Mesendoderm (in vitro differentiated cells): ENCODE data around the gene HTT-AS.

ENCODE experiments used
- DNase-seq: peaks from one replicate; pipeline ENCODE4 v3.0.0; 2013
- H2AK5ac ChIP-seq: 2 replicates; pipeline ENCODE4 v1.6.1; 2013; ENCODE audit warnings: low read length, inconsistent platforms
- H2BK120ac ChIP-seq: 2 replicates; pipeline ENCODE4 v1.6.1; 2013; ENCODE audit warnings: low read depth, mild to moderate bottlenecking, low read length, moderate library complexity, mixed read lengths
- H2BK15ac ChIP-seq: replicated peaks from 2 replicates; pipeline ENCODE4 v1.6.1; 2013; ENCODE audit warnings: low read depth, mild to moderate bottlenecking, moderate library complexity
- H2BK5ac ChIP-seq: 2 replicates; pipeline ENCODE4 v1.6.1; 2013; ENCODE audit warnings: low read length, inconsistent platforms
- H3K18ac ChIP-seq: 2 replicates; pipeline ENCODE4 v1.6.1; 2013; ENCODE audit warnings: mild to moderate bottlenecking, low read length, mixed read lengths
- H3K23ac ChIP-seq: one replicate; pipeline ENCODE4 v1.6.1; 2013; ENCODE audit warnings: low read length
- H3K27ac ChIP-seq: 2 replicates; pipeline ENCODE4 v1.5.1; 2013; ENCODE audit warnings: low read depth, mild to moderate bottlenecking, inconsistent platforms, low read length, moderate library complexity
- H3K27me3 ChIP-seq: 2 replicates; pipeline ENCODE4 v1.6.1; 2013; ENCODE audit warnings: low read length, control low read depth, mild to moderate bottlenecking, inconsistent platforms; ENCODE audit not compliant: insufficient read depth, poor library complexity
- H3K36me3 ChIP-seq: 2 replicates; pipeline ENCODE4 v1.6.1; 2013; ENCODE audit warnings: low read length, inconsistent platforms; ENCODE audit not compliant: control insufficient read depth, insufficient read depth
- H3K4ac ChIP-seq: one replicate; pipeline ENCODE4 v1.6.1; 2013; ENCODE audit warnings: low read depth, mild to moderate bottlenecking, low read length, moderate library complexity
- H3K4me1 ChIP-seq: 2 replicates; pipeline ENCODE4 v1.6.1; 2013; ENCODE audit warnings: low read depth, low read length, inconsistent platforms; ENCODE audit not compliant: control insufficient read depth
- H3K4me2 ChIP-seq: 2 replicates; pipeline ENCODE4 v1.6.1; 2013; ENCODE audit warnings: low read length
- H3K4me3 ChIP-seq: 2 replicates; pipeline ENCODE4 v1.5.1; 2013; ENCODE audit warnings: mild to moderate bottlenecking, low read length
- H3K56ac ChIP-seq: one replicate; pipeline ENCODE4 v1.6.1; 2013; ENCODE audit warnings: low read length
- H3K79me1 ChIP-seq: 2 replicates; pipeline ENCODE4 v1.6.1; 2013; ENCODE audit warnings: low read length, inconsistent platforms
- H3K79me2 ChIP-seq: 2 replicates; pipeline ENCODE4 v1.6.1; 2013; ENCODE audit warnings: mild to moderate bottlenecking, low read length; ENCODE audit not compliant: control insufficient read depth, insufficient read depth
- H3K9ac ChIP-seq: 2 replicates; pipeline ENCODE4 v1.6.1; 2013; ENCODE audit warnings: low read length, inconsistent platforms
- H4K5ac ChIP-seq: one replicate; pipeline ENCODE4 v1.6.1; 2013; ENCODE audit warnings: low read length
- H4K8ac ChIP-seq: one replicate; pipeline ENCODE4 v1.6.1; 2013; ENCODE audit warnings: low read depth, mild to moderate bottlenecking, control low read depth, low read length, moderate library complexity
- WGBS: extraction: QIAGEN DNeasy Blood & Tissue Kit; methylation state at CpG from one replicate; pipeline ENCODE4 v1.1.7; 2013; ENCODE audit warnings: low lambda C conversion rate, missing lambda C conversion rate; ENCODE audit not compliant: insufficient coverage; ENCODE audit errors: extremely low coverage; 5-methylcytosine and 5-hydroxymethylcytosine counted together

Gene HTT-AS

DNA sequence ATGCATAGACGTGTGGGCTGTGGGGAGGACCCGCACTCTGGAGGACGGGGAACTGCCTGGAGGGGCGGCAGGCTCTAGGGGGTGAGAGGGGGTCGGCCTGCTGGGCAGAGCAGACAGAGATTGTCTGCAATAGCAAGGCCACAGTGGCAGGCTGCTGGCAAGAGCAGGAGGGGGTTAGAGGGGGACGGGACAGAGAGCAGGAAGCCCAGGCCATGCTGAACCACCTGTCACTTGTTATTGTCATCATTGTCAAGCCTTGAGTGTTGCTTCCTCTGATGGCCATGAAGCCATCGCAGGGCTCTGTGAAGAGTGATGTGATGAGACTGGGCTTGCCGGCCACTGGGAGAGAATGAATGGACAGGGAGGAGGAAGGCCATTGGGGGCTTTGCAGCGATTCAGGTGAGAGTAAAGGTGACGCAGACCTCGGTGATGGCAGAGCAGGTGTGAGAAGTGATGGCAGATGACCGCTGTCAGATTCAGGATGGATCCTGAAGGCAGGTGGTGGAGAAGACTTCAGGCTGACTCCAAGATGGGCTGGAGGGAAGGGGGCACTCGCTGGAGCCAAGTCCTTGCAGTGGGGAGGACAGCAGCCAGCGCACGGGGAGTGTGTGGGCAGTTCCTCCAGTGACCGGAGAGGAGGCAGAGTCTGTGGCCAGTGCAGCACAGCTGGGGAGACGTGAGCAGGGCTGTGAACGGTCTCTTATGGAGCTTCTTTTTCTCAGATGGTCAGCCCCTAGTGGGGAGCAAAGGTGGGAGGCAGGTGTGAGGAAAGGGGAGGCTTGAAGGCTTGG lies 43.6 kb downstream of the HTT-AS start:
- Histone ChIP-seq H3K4me3 (no peak overlapping the region), H2BK120ac (no peak overlapping the region), H3K4ac (no peak overlapping the region), H3K9ac (no peak overlapping the region), H4K5ac (no peak overlapping the region), H2BK15ac (no peak overlapping the region), H3K56ac (no peak overlapping the region), H3K23ac (no peak overlapping the region), H3K27me3 (no peaks in the 10 kb centered on the region), H4K8ac (no peak overlapping the region), H3K79me2 (no peaks in the 10 kb centered on the region), H2AK5ac (no peak overlapping the region), H2BK5ac (no peak overlapping the region), H3K79me1 (no peaks in the 10 kb centered on the region), H3K18ac (no peak overlapping the region), H3K36me3 (no peaks in the 10 kb centered on the region), H3K27ac (no peak overlapping the region), H3K4me2 (no peak overlapping the region), H3K4me1 (no peaks in the 10 kb centered on the region)
- no peak for DNase-seq
- no CpG with 5 or more reads among the region's 18 CpGs for whole genome bisulfite sequencing

DNA sequence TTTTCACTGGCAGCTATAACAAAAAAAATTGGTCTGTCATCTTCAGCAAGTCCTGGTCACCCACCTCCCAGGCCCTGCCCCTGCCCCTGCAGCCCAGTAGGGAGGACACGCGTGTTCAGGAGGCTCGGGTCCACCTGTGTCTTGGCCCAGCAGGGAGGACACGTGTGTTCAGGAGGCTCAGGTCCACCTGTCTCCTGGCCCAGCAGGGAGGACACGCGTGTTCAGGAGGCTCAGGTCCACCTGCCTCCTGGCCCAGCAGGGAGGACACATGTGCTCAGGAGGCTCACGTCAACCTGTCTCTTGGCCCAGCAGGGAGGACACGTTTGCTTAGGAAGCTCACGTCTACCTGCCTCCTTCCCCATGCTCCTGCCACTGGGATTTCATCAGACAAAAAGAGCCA lies 44.9 kb downstream of the HTT-AS start:
- Histone ChIP-seq H3K18ac (no peak overlapping the region), H2BK5ac (no peak overlapping the region), H3K4me3 (no peak overlapping the region), H2BK120ac (no peak overlapping the region), H3K23ac (no peak overlapping the region), H2BK15ac (no peak overlapping the region), H3K4ac (no peak overlapping the region), H3K79me1 (no peaks in the 10 kb centered on the region), H4K8ac (no peak overlapping the region), H3K9ac (no peak overlapping the region), H3K4me1 (no peaks in the 10 kb centered on the region), H4K5ac (no peak overlapping the region), H2AK5ac (no peak overlapping the region), H3K27me3 (no peaks in the 10 kb centered on the region), H3K56ac (no peak overlapping the region), H3K4me2 (no peak overlapping the region), H3K36me3 (no peaks in the 10 kb centered on the region), H3K27ac (no peak overlapping the region), H3K79me2 (no peaks in the 10 kb centered on the region)
- no peak for DNase-seq
- WGBS: no CpG with 5 or more reads among the region's 9 CpGs

DNA sequence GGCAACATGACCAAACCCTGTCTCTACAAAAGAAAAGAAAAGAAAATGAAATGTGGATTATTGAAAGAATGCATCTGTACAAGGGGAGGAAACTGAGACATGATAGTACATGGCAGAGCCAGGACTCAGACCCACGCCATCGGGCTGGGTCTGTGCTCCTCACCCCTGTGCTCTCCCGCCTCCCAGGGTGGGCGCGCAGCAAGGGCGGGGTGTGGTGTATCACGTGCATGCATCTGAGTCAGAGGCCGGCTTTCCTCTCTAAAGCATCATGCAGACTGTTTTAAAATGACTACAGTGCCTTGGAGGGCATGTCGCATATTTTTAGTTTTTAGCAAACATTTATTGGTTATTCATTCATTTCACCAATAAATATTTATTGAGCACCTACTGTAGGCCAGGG lies 47.8 kb downstream of the HTT-AS start:
- no peaks in the 10 kb centered on the region for H3K79me2 ChIP-seq
- H3K56ac ChIP-seq: no peak overlapping the region
- H2BK15ac ChIP-seq: no peak overlapping the region
- H3K4ac ChIP-seq: no peak overlapping the region
- DNase-seq: no peak
- no peak overlapping the region for H2BK5ac ChIP-seq
- H3K27ac ChIP-seq: no peak overlapping the region
- H3K23ac ChIP-seq: no peak overlapping the region
- H3K9ac ChIP-seq: no peak overlapping the region
- no peak overlapping the region for H4K8ac ChIP-seq
- no peaks in the 10 kb centered on the region for H3K79me1 ChIP-seq
- no peak overlapping the region for H2AK5ac ChIP-seq
- no peak overlapping the region for H3K4me3 ChIP-seq
- no peak overlapping the region for H3K18ac ChIP-seq
- H3K4me2 ChIP-seq: no peak overlapping the region
- H3K36me3 ChIP-seq: no peaks in the 10 kb centered on the region
- H2BK120ac ChIP-seq: no peak overlapping the region
- no peaks in the 10 kb centered on the region for H3K27me3 ChIP-seq
- no peak overlapping the region for H4K5ac ChIP-seq
- H3K4me1 ChIP-seq: no peaks in the 10 kb centered on the region
- WGBS: no CpG with 5 or more reads among the region's 9 CpGs

DNA sequence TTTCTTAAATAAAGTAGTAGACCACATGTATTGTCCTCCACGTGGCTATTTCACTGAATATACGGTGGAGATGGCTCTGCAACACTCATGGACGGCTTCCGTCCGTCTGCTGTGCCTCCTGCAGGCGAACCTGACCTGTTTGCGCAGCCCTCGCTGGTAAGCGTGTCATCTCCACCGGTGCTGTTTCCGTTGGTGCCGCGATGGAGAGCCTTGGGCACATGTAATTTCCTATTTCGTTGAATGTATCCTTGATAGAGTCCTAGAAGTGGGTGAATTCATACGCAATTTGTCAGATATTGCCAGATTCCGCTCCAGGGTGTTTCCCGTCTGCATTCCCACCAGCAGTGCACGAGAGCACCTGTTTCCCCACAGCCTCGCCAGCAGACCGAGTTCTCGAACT lies 48.5 kb downstream of the HTT-AS start:
- Histone ChIP-seq H3K36me3 (no peaks in the 10 kb centered on the region), H3K79me2 (no peaks in the 10 kb centered on the region), H3K79me1 (no peaks in the 10 kb centered on the region), H2BK15ac (no peak overlapping the region), H3K4me1 (peaks cover 2% of the 10 kb centered on the region), H3K18ac (no peak overlapping the region), H3K27ac (no peak overlapping the region), H3K4me2 (no peak overlapping the region), H4K8ac (no peak overlapping the region), H3K4ac (no peak overlapping the region), H2AK5ac (no peak overlapping the region), H3K4me3 (no peak overlapping the region), H4K5ac (no peak overlapping the region), H3K23ac (no peak overlapping the region), H2BK120ac (no peak overlapping the region), H3K27me3 (no peaks in the 10 kb centered on the region), H3K9ac (no peak overlapping the region), H2BK5ac (no peak overlapping the region), H3K56ac (no peak overlapping the region)
- DNase-seq: no peak
- WGBS: no CpG with 5 or more reads among the region's 21 CpGs

DNA sequence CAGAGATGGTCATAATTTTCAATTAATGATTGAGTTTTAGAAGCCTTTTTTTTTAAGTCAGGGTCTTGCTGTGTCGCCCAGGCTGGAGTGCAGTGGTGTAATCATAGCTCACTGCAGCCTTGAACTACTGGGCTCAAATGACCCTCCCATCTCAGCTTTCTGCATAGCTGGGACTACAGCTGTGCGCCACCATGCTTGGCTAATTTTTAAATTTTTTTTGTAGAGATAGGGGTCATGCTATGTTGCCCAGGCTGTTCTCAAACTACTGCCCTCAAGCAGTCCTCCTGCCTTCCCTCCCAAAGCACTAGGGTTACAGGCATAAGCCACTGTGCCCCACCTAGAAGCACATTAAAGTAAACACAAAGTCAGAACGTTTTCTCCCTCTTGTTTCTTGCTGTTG lies 51.7 kb downstream of the HTT-AS start:
- Histone ChIP-seq H3K23ac (no peak overlapping the region), H2AK5ac (no peak overlapping the region), H3K4me1 (peaks cover 2% of the 10 kb centered on the region), H2BK15ac (no peak overlapping the region), H3K4me3 (no peak overlapping the region), H2BK5ac (no peak overlapping the region), H3K79me1 (no peaks in the 10 kb centered on the region), H4K5ac (no peak overlapping the region), H3K56ac (no peak overlapping the region), H2BK120ac (no peak overlapping the region), H3K36me3 (no peaks in the 10 kb centered on the region), H3K4me2 (no peak overlapping the region), H4K8ac (no peak overlapping the region), H3K4ac (no peak overlapping the region), H3K9ac (no peak overlapping the region), H3K18ac (no peak overlapping the region), H3K27me3 (no peaks in the 10 kb centered on the region), H3K79me2 (no peaks in the 10 kb centered on the region), H3K27ac (no peak overlapping the region)
- DNase-seq: no peak
- no CpG with 5 or more reads among the region's 3 CpGs for WGBS

DNA sequence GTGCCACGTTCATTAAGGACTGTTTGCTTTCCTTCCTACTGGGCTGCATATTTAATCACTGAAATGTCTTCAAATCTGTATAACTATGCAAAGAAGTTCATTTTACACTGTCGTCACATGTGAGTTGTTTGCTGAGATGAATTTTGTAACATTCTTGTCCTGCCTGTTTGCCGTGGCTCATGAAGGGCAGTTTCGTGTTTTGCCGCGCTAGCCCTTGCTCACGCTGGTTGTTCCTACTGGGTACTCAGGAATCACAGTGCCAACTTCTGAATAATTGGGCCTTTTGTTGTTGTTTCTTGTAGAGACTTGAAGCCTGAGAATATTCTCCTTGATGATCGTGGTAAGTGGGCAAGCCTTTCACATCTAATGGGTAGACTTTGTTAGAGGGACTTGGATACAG lies 52.2 kb downstream of the HTT-AS start:
- Histone ChIP-seq H3K4me1 (peaks cover 2% of the 10 kb centered on the region), H2BK15ac (no peak overlapping the region), H2AK5ac (no peak overlapping the region), H3K27ac (no peak overlapping the region), H3K79me2 (no peaks in the 10 kb centered on the region), H4K8ac (no peak overlapping the region), H3K4me3 (no peak overlapping the region), H2BK5ac (no peak overlapping the region), H3K4ac (no peak overlapping the region), H3K18ac (no peak overlapping the region), H3K79me1 (no peaks in the 10 kb centered on the region), H3K56ac (no peak overlapping the region), H3K9ac (no peak overlapping the region), H3K23ac (no peak overlapping the region), H4K5ac (no peak overlapping the region), H2BK120ac (no peak overlapping the region), H3K36me3 (no peaks in the 10 kb centered on the region), H3K4me2 (no peak overlapping the region), H3K27me3 (no peaks in the 10 kb centered on the region)
- no peak for DNase-seq
- no CpG with 5 or more reads among the region's 8 CpGs for WGBS
